Activated CD8-positive, alpha-beta memory T cell treated with anti-CD3 and anti-CD28 coated beads for 1 hour (primary cell): ENCODE results near the gene TMEM242.
A peak's percentile ranks its signal among the peaks of the same experiment; 100 is the strongest.
"Not testable (repeated sequence)": the region's sequence is repeated elsewhere in the genome, so short reads cannot be mapped to it uniquely, and the experiment has no call there.

ENCODE experiments used
- DNase-seq, 2 donors: peaks; one replicate each; pipeline ENCODE4 v3.0.0-alpha.2; 2020; ENCODE audit warnings: low read depth in 1 of 2; ENCODE audit errors: extremely low read depth in 1 of 2

TMEM242 gene

GRCh38 chr6:157323255-157323965 is at the start of gene TMEM242:
TMEM242 (minus strand) TSS chr6:157323519; CDS start chr6:157323499, 20 bp downstream.
- DNase-seq: peak; percentile 66 to 79

DNA sequence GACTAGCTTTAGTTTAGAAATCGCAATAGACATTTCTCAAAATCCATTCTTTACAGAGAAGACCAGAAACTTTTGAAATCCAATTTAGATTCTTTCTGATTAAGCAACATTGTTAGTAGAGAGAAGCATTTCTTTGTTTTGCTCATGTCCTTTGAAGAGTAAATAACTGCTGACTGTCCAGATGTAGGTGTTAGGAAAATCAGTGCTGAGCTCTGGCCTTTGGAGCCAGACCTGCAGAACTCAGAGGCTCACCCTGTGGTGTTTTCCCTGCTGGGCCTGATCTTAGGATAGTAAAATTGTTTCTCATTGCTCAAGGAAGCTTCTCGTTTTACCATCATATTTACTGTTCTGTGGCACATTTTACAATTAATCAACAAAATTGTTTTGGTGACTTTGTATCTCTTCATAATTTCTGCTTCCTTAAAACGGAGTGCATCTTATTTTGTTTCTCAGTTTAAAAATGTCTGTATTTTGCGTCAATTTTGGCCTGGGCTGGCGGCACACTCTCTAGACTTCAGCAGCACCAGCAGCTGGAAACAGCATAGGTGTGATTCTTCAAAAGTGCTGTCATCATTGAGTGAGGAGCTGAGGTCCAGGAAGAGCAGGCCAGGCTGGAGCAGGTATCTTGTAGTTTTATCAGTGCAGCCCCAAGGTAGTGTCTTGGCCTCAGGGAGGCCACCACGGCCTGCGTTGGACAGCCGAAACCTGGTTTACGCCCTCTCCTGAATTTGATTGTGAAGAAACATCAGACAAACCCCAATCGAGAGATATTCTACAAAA is 49.4 kb upstream of the TMEM242 start:
- no peak for DNase-seq

DNA sequence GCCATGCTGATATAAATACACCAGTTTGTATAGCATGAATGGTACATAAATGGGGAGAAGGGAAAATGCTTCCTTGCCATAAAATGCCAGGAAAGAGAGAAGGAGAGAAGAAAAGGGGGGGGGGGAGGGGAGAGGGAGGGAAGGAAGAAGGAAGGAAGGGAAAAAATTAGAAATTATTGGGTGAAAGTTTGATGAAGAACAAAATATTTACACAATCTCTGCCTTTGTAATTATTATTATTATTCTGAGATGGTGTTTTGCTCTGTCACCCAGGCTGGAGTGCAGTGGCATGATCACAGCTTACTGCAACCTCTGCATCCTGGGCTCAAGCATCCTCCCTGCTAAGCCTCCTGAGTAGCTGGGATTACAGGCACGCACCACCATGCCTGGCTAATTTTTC is 47.4 kb upstream of the TMEM242 start:
- no peak for DNase-seq

GRCh38 chr6:157368359-157369049 is 45.2 kb upstream of the TMEM242 start:
- no peak for DNase-seq

DNA sequence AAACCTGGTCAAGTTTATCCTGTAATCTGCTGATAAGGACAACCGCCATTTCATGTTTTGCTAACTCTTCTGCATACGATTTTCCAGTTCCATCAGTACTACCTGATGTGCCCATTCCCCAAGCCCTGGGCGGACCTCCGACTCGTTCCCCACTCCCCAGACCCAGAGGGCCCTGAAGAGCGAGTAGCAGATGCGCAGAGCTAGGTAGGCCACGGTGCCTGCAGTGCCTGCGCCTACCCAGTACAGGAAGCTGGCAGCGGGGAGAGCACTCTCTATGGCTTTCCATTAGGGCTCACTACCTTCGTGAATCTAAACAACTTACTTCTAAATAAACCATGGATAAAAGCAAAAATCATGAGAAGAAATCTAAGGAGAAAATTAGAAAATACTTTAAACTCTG is 43.3 kb upstream of the TMEM242 start:
- DNase-seq: no peak

GRCh38 chr6:157364705-157365104 is 41.4 kb upstream of the TMEM242 start:
- DNase-seq: no peak

DNA sequence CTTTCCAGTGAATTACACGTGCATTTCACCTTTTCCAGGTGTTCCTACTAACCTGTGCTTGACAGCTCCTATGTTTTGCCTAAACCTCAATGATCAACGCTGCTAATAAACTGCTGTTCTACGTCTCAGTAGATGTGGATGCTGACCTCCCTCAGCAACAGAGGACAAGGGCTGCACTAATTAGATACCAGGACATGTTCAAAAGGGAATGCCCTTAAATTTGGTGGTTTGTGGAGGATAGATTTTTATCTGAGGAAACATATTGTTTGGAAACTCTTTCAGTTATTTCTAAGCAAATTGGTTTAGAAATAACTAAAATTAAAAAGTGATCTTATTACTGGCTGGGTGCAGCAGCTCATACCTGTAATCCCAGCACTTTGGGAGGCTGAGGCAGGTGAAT is 38.6 kb upstream of the TMEM242 start:
- no peak for DNase-seq

DNA sequence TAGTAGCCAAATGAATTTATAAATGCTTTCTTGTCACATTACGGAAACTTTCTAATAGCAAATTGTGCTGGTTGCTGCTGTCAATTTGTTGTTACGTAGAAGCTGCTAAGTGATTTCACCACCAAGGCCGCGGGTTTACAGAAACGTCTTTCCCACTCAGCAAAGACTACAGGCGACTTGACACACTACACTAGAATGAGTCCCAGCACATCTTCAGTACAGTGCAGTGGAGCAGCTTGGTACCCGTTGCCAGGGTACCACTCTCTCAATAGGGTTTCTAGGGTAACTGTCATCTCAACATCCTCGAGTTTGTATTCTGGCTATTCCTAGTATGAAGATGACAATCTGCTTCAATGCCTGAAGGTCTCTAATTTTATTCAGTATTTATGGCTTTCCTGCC is 35.0 kb upstream of the TMEM242 start:
- DNase-seq: no peak

DNA sequence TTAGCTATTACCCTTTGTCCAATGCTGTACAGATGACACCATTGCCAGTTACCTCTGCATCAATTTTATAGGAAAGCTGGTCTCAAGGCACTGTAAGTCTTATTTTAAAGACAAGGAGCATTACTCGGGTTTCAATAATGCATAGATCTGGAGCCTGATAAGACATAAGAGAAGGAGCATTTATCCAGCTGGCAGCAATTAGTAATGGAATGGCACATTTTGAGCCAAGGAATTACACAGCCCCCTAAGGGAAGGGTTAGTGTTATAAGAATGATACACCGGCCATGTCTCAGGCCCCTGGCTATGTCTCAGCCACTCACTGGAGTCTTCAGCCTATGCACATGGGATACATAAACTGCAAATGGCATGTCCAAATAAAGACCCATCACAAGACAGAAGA is 23.1 kb upstream of the TMEM242 start:
- no peak for DNase-seq

- no peak for DNase-seq
Observed at GRCh38 chr6:157343732-157344131, 20.4 kb upstream of the TMEM242 start.

DNA sequence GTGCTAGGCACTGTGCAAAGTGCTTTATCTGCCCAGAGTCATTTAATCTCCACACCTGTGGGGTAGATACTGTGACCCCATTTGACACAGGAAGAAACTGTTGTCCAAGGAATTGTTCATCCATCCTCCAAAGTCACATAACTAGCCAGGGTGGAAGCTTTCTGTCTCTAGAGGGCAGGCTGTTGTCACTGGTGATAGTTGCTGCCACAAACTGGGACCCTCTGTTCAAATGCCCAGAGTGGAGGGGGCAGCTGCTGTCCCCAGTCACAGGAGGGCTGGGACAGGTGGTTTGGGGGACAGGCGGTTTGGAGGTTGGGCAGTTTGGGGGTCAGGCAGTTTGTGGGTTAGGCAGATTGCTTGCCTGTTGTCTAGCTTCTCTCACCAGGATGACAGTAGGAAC is 16.1 kb upstream of the TMEM242 start:
- DNase-seq: no peak

GRCh38 chr6:157337751-157338150 is 14.4 kb upstream of the TMEM242 start:
- no peak for DNase-seq

DNA sequence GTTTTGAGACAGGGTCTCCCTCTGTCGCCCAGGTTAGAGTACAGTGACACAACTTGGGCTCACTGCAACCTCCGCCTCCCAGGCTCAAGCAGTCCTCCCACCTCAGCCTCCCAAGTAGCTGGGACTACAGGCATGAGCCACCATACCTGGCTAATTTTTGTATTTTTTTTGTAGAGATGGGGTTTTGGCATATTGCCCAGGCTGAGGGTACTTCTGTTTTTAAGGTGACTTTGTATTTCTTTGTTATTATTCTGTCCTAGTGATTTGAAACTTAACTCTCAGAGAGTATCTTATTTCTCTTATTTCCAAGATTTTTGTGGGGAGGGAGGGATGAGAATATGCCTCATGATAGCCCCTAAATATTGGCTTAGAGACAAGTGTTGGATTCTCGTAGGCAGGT is 14.0 kb upstream of the TMEM242 start:
- not testable (repeated sequence) for DNase-seq

GRCh38 chr6:157335829-157336228 is 12.5 kb upstream of the TMEM242 start:
- no peak for DNase-seq

DNA sequence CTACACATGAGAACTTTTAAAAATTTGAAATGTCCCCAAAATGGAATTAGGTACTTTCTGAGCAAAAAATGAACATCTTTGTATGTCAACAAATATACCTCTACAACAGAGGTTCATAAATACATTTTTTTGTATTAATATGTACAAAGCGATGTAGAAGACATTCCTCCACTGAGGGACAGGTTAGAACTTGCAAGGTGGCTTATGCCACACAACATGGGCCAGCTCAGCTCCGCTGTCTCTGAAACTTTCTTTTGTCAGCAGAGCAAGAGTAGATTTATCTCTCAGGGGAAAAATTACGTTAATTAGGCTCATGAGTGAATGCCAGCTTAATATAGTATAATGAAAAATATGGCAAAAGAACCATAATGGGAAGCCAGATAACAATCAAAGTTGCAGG is 10.6 kb upstream of the TMEM242 start:
- no peak for DNase-seq

GRCh38 chr6:157333537-157333936 is 10.2 kb upstream of the TMEM242 start:
- DNase-seq: no peak

DNA sequence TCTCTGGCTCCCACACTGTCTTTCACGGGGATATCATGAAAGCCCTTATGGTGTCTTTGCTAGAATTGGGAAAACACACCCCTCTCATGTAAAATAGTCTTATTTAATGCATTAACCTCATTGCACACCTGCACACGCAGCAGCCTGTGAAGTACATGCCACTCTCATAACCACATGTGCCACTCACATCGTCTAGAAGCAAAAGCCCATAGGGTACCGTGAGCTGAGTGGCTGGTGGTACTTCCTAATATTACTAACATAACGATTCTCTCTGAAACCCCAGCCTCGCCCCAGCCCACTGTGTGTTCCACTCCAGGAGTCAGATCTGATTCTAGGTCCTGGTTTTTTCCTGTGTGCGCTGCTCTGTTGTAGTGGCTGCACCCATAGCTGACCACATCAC is 9.5 kb upstream of the TMEM242 start:
- DNase-seq: no peak

DNA sequence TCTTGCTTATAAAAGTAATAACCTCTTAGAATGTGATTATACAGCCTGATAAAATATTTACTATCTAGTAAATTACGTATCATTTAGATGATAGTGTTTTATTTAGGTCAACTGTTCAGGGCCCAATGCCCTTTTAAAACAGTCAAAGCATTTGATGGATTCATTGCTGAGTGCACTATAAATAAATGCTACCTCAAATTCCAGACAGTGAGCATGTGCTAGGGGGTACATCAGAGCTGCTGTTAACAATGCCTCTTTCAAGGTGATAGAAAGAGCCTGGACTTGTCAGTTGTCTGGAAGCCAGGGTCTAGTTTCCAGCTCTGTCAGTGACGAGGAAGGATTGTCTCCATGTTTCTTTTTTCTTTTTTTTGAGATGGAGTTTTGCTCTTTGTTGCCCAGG is 7.5 kb upstream of the TMEM242 start:
- DNase-seq: no peak

- no peak for DNase-seq
Observed at GRCh38 chr6:157329829-157330228, 6.5 kb upstream of the TMEM242 start.

- DNase-seq: no peak
Observed at GRCh38 chr6:157328108-157328692, 4.9 kb upstream of the TMEM242 start.

DNA sequence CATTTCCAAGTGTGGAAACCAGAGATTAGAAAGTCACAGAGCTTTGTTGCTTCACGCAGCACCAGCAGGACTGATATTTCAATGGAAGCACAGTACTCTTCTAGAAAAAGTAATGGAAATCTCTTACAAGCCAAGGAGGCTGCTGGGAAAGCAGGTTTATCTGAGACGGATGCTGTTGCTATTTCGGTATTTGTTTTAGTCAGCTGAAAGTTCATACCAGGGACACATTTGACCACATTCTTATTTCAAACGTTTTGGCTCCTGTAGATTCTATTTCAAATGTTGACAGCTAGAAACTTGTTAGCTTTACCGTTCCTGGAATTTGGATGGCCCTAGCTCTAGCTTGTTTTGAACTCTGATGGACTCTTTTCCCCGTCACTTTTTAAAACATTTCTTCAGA is 3.7 kb upstream of the TMEM242 start:
- no peak for DNase-seq
